Measurements from ENCODE around the gene FLT1. TPM values are rescaled to one million over a fixed set of nuclear protein-coding genes. Genes with fewer than 3 reads are reported as not detected.

Gene FLT1
- total RNA-seq, 4 donors from 2014 or later = 12.5 to 46.2 (median 31.3) TPM

GRCh38 chr13:28338006-28338574, 156.8 kb downstream of the FLT1 start:
- Histone ChIP-seq H3K27me3 (no peaks in the 10 kb centered on the region), H3K36me3 (peaks cover 0 to 16% (median 0%) of the 10 kb centered on the region in 4 donors), H3K4me1 (peaks cover 17 to 33% (median 21%) of the 10 kb centered on the region in 4 donors), H3K9me3 (no peaks in the 10 kb centered on the region), H3K4me3 (no peak overlapping the region), H3K27ac (replicated peaks in 1 of 4) (peak overlapping the region in 2 of 4 donors; percentile 21 to 34)
- intact Hi-C loops (cut with DNase I) = no loop called here
- DNase-seq (ENCODE audit: extremely low spot score) = no peak
- TF ChIP-seq POLR2A (IDR thresholded peaks at IDR 0.05; ENCODE audit: low read depth) (no peak), POLR2AphosphoS5 (IDR thresholded peaks at IDR 0.05) (no peak), EP300 (IDR thresholded peaks at IDR 0.05) (no peak), CTCF (IDR thresholded peaks at IDR 0.05) (no peak)
- WGBS = 51% methylated on average over 4 of the region's 4 CpGs

- intact Hi-C loops (cut with DNase I) = no loop called here
- H3K36me3 ChIP-seq = peaks cover 0 to 22% (median 0%) of the 10 kb centered on the region in 4 donors
- H3K4me3 ChIP-seq = no peak overlapping the region
- H3K9me3 ChIP-seq = no peaks in the 10 kb centered on the region
- DNase-seq (ENCODE audit: extremely low spot score) = no peak
- H3K27me3 ChIP-seq = no peaks in the 10 kb centered on the region
- H3K27ac ChIP-seq (replicated peaks in 1 of 4) = peak overlapping the region in 3 of 4 donors; percentile 21 to 34 (median 23)
- TF ChIP-seq POLR2AphosphoS5 (IDR thresholded peaks at IDR 0.05) = peak in 1 of 2 donors; percentile 35
- no peak for TF ChIP-seq EP300 (IDR thresholded peaks at IDR 0.05)
- no peak for TF ChIP-seq POLR2A (IDR thresholded peaks at IDR 0.05; ENCODE audit: low read depth)
- 39% methylated on average over 4 of the region's 4 CpGs for WGBS
- peaks cover 17 to 33% (median 21%) of the 10 kb centered on the region in 4 donors for H3K4me1 ChIP-seq
Measured at GRCh38 chr13:28337166-28338005, 157.5 kb downstream of the FLT1 start.

GRCh38 chr13:28336193-28336657, 158.7 kb downstream of the FLT1 start:
- intact Hi-C loops (cut with DNase I) = no loop called here
- Histone ChIP-seq H3K4me3 (no peak overlapping the region), H3K36me3 (peaks cover 0 to 28% (median 0%) of the 10 kb centered on the region in 4 donors), H3K27ac (replicated peaks in 1 of 4) (peak overlapping the region in 1 of 4 donors; percentile 23), H3K9me3 (no peaks in the 10 kb centered on the region), H3K4me1 (peaks cover 17 to 33% (median 21%) of the 10 kb centered on the region in 4 donors), H3K27me3 (no peaks in the 10 kb centered on the region)
- 64% methylated on average over 3 of the region's 3 CpGs for WGBS
- TF ChIP-seq POLR2AphosphoS5 (IDR thresholded peaks at IDR 0.05) = peak; percentile 33 to 35
- TF ChIP-seq EP300 (IDR thresholded peaks at IDR 0.05) = no peak
- no peak for DNase-seq (ENCODE audit: extremely low spot score)

GRCh38 chr13:28333204-28333881, 161.6 kb downstream of the FLT1 start:
- intact Hi-C loops (cut with DNase I) = no loop called here

More at GRCh38 chr13:28333204-28333881, 161.6 kb downstream of the FLT1 start:
- H3K36me3 ChIP-seq = peaks cover 0 to 25% (median 0%) of the 10 kb centered on the region in 4 donors
- no peaks in the 10 kb centered on the region for H3K27me3 ChIP-seq
- no peak for TF ChIP-seq POLR2AphosphoS5 (IDR thresholded peaks at IDR 0.05)
- TF ChIP-seq CTCF (IDR thresholded peaks at IDR 0.05) = no peak
- TF ChIP-seq POLR2A (IDR thresholded peaks at IDR 0.05; ENCODE audit: low read depth) = no peak
- no peak for TF ChIP-seq EP300 (IDR thresholded peaks at IDR 0.05)
- no peak overlapping the region for H3K27ac ChIP-seq (replicated peaks in 1 of 4)
- H3K4me1 ChIP-seq = peaks cover 16 to 36% (median 20%) of the 10 kb centered on the region in 4 donors
- H3K4me3 ChIP-seq = no peak overlapping the region
- WGBS = 86% methylated on average over 2 of the region's 2 CpGs
- no peaks in the 10 kb centered on the region for H3K9me3 ChIP-seq
- no peak for DNase-seq (ENCODE audit: extremely low spot score)

Measured in esophagus muscularis mucosa (tissue), 4 donors.